Right lung (tissue), 10 donors: Measurements from ENCODE around the gene CHCHD10. TPM values are rescaled to one million over a fixed set of nuclear protein-coding genes. Genes with fewer than 3 reads are reported as not detected.

Experiments
- DNase-seq, 2 donors: peaks; one replicate each; pipeline ENCODE4 v3.0.0-alpha.2; 2013
- long read RNA-seq, 8 donors: transcript quantifications; one replicate each; lab custom pipeline, GENCODE V29; 2026
- polyA plus RNA-seq, 5 donors: library from polyadenylated mRNA; unstranded; fragments of 120-200 nt; gene quantifications; one replicate each; pipeline versions ENCODE4 v1.2.1 to v1.2.3, GENCODE V29; 2013; ENCODE audit warnings: inconsistent platforms in 1 of 5, low replicate concordance in 1 of 5; ENCODE audit not compliant: insufficient read length in 5 of 5, insufficient read depth in 1 of 5

Gene CHCHD10
- 10 to 100 TPM; 18.4 to 38.4 (median 24.0) TPM for polyA plus RNA-seq
- long read RNA-seq, donor 1, transcript CHCHD10-202 (4 exons, 1,171 nt): major isoform, 35 of 40 reads
- long read RNA-seq, donor 1, partial matches to known transcripts: 0 of 40 reads
- long read RNA-seq, donor 1, other reads (novel, unspliced or antisense): 0 of 40 reads
- long read RNA-seq, donor 2, transcript CHCHD10-202 (4 exons, 1,171 nt): major isoform, 24 of 25 reads
- long read RNA-seq, donor 2, partial matches to known transcripts: 0 of 25 reads
- long read RNA-seq, donor 2, other reads (novel, unspliced or antisense): 0 of 25 reads
- long read RNA-seq, donor 3, transcript CHCHD10-202 (4 exons, 1,171 nt): major isoform, 21 of 29 reads
- long read RNA-seq, donor 3, partial matches to known transcripts: 6 of 29 reads
- long read RNA-seq, donor 3, other reads (novel, unspliced or antisense): 0 of 29 reads
- long read RNA-seq, donor 4, transcript CHCHD10-202 (4 exons, 1,171 nt): major isoform, 11 of 12 reads
- long read RNA-seq, donor 4, partial matches to known transcripts: 0 of 12 reads
- long read RNA-seq, donor 4, other reads (novel, unspliced or antisense): 0 of 12 reads
- long read RNA-seq, donor 5, transcript CHCHD10-202 (4 exons, 1,171 nt): major isoform, 26 of 29 reads
- long read RNA-seq, donor 5, partial matches to known transcripts: 0 of 29 reads
- long read RNA-seq, donor 5, other reads (novel, unspliced or antisense): 0 of 29 reads
- long read RNA-seq, donor 6, transcript CHCHD10-202 (4 exons, 1,171 nt): major isoform, 44 of 50 reads
- long read RNA-seq, donor 6, partial matches to known transcripts: 5 of 50 reads
- long read RNA-seq, donor 6, other reads (novel, unspliced or antisense): 0 of 50 reads
- long read RNA-seq, donor 7, transcript CHCHD10-202 (4 exons, 1,171 nt): major isoform, 16 of 17 reads
- long read RNA-seq, donor 7, partial matches to known transcripts: 0 of 17 reads
- long read RNA-seq, donor 7, other reads (novel, unspliced or antisense): 0 of 17 reads
- long read RNA-seq, donor 8, transcript CHCHD10-202 (4 exons, 1,171 nt): major isoform, 14 of 15 reads
- long read RNA-seq, donor 8, partial matches to known transcripts: 0 of 15 reads
- long read RNA-seq, donor 8, other reads (novel, unspliced or antisense): 0 of 15 reads

- peak; percentile 80 for DNase-seq
Measured at GRCh38 chr22:23767673-23768548, at the start of gene CHCHD10. TSS of gene CHCHD10 (minus strand) at chr22:23767972. CDS start at chr22:23767874, 98 bp downstream.

- no peak for DNase-seq
Measured at GRCh38 chr22:23817146-23817545, 49.4 kb upstream of the CHCHD10 start.

GRCh38 chr22:23816156-23816976 lies 48.6 kb upstream of the CHCHD10 start:
- no peak for DNase-seq

- DNase-seq: no peak
Measured at GRCh38 chr22:23815541-23816155, 47.9 kb upstream of the CHCHD10 start.

GRCh38 chr22:23812378-23812777 lies 44.6 kb upstream of the CHCHD10 start:
- DNase-seq: no peak

GRCh38 chr22:23806837-23807236 lies 39.1 kb upstream of the CHCHD10 start:
- no peak for DNase-seq

- no peak for DNase-seq
Measured at GRCh38 chr22:23804781-23805291, 37.1 kb upstream of the CHCHD10 start.

- no peak for DNase-seq
Measured at GRCh38 chr22:23803001-23803819, 35.4 kb upstream of the CHCHD10 start.

GRCh38 chr22:23801886-23802377 lies 34.2 kb upstream of the CHCHD10 start:
- no peak for DNase-seq

GRCh38 chr22:23801238-23801821 lies 33.6 kb upstream of the CHCHD10 start:
- DNase-seq: no peak

- DNase-seq: no peak
Measured at GRCh38 chr22:23800297-23801237, 32.8 kb upstream of the CHCHD10 start.

GRCh38 chr22:23796461-23796860 lies 28.7 kb upstream of the CHCHD10 start:
- no peak for DNase-seq

- no peak for DNase-seq
Measured at GRCh38 chr22:23793326-23793725, 25.6 kb upstream of the CHCHD10 start.

- DNase-seq: no peak
Measured at GRCh38 chr22:23791738-23792645, 24.2 kb upstream of the CHCHD10 start.
